Immature natural killer cell (primary cell): ENCODE measurements around the gene ZNF275. TPM values are rescaled to one million over a fixed set of nuclear protein-coding genes. Genes with fewer than 3 reads are reported as not detected.

ENCODE experiments used
- DNase-seq, 3 donors: peaks; one replicate each; pipeline ENCODE4 v3.0.0; 2022; ENCODE audit warnings: mixed read lengths in 1 of 3
- H3K27ac Mint-ChIP-seq, 6 donors: one replicate each; pipeline ENCODE4 v1.8.0; 2020; ENCODE audit warnings: mixed read lengths in 6 of 6, mild to moderate bottlenecking in 5 of 6, inconsistent platforms in 4 of 6, moderate library complexity in 3 of 6
- H3K27me3 Mint-ChIP-seq, 3 donors: one replicate each; pipeline ENCODE4 v1.8.0; 2020 to 2021; ENCODE audit warnings: low read depth in 3 of 3, mild to moderate bottlenecking in 3 of 3, mixed read lengths in 3 of 3, moderate library complexity in 3 of 3, inconsistent platforms in 1 of 3
- H3K36me3 Mint-ChIP-seq, 3 donors: one replicate each; pipeline ENCODE4 v1.8.0; 2020; ENCODE audit warnings: mixed read lengths in 3 of 3, inconsistent platforms in 2 of 3, mild to moderate bottlenecking in 2 of 3
- H3K4me1 Mint-ChIP-seq, 2 donors: one replicate each; pipeline ENCODE4 v1.8.0; 2020; ENCODE audit warnings: inconsistent platforms in 2 of 2, mild to moderate bottlenecking in 2 of 2, mixed read lengths in 2 of 2, moderate library complexity in 1 of 2
- H3K4me3 Mint-ChIP-seq, 5 donors: one replicate each; pipeline ENCODE4 v1.8.0; 2020; ENCODE audit warnings: mild to moderate bottlenecking in 5 of 5, mixed read lengths in 5 of 5, inconsistent platforms in 3 of 5, moderate library complexity in 3 of 5
- H3K9me3 Mint-ChIP-seq, 6 donors: one replicate each; pipeline ENCODE4 v1.8.0; 2020; ENCODE audit warnings: mild to moderate bottlenecking in 6 of 6, mixed read lengths in 6 of 6, inconsistent platforms in 4 of 6, moderate library complexity in 3 of 6
- polyA plus RNA-seq, 3 donors: library from polyadenylated mRNA; unstranded; fragments of 300-500 nt; fragmentation: Illumina TruSeq; gene quantifications; one replicate each; pipeline ENCODE4 v1.2.3, GENCODE V29; 2021

ZNF275 gene
- polyA plus RNA-seq, 3 donors from 2014 or later: 3.1 to 5.2 (median 3.2) TPM

DNA sequence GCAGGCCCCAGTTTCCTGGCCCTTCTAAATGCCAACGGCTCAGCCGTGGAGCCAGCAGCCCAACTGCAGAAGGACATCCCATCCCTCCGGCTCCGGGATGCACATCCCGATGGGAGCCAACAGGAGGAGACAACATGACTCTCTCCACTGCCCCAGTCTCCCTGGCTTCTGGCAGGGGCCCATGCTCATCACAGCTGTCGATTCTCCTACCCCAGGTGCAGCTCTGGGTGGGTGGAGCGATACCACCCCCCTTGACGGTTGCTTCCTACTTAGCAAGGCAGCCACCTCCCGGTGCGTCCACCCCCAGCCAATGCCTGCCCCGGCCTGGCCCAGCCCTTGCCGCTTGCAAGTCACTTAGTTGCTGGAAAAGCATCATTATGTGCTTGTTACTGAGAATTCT, 19.5 kb downstream of the ZNF275 start:
- H3K9me3 Mint-ChIP-seq: no peaks in the 10 kb centered on the region
- peaks cover 0 to 7% (median 0%) of the 10 kb centered on the region in 3 donors for H3K27me3 Mint-ChIP-seq
- peaks cover 0 to 3% (median 0%) of the 10 kb centered on the region in 3 donors for H3K36me3 Mint-ChIP-seq
- DNase-seq: no peak
- no peaks in the 10 kb centered on the region for H3K4me1 Mint-ChIP-seq
- no peak overlapping the region for H3K27ac Mint-ChIP-seq
- H3K4me3 Mint-ChIP-seq: no peak overlapping the region

DNA sequence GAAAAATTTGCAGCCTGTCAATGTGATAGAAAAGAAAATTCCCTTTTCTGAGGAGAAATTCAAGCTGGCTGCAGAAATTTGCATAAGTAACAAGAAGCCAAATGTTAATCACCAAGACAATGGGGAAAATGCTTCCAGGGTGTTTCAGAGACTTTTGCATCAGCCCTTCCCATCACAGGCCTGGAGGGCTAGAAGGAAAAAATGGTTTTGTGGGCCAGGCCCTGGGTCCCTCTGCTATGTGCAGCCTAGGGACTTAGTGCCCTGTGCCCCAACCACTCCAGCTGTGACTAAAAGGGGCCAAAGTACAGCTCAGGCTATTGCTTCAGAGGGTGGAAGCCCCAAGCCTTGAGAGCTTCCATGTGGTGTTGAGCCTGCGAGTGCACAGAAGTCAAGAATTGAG, 23.9 kb downstream of the ZNF275 start:
- no peaks in the 10 kb centered on the region for H3K9me3 Mint-ChIP-seq
- H3K36me3 Mint-ChIP-seq: peaks cover 0 to 4% (median 0%) of the 10 kb centered on the region in 3 donors
- no peaks in the 10 kb centered on the region for H3K4me1 Mint-ChIP-seq
- H3K27ac Mint-ChIP-seq: no peak overlapping the region
- no peak for DNase-seq
- H3K27me3 Mint-ChIP-seq: peaks cover 0 to 2% (median under 1%) of the 10 kb centered on the region in 3 donors
- H3K4me3 Mint-ChIP-seq: no peak overlapping the region

- Mint-ChIP-seq H3K4me3 (no peak overlapping the region), H3K27ac (no peak overlapping the region), H3K4me1 (no peaks in the 10 kb centered on the region), H3K9me3 (no peaks in the 10 kb centered on the region), H3K27me3 (peaks cover 0 to 5% (median 5%) of the 10 kb centered on the region in 3 donors), H3K36me3 (peaks cover 0 to 4% (median 0%) of the 10 kb centered on the region in 3 donors)
- no peak for DNase-seq
Observed at GRCh38 chrX:153361781-153362397, 27.9 kb downstream of the ZNF275 start.

GRCh38 chrX:153365670-153366069, 31.7 kb downstream of the ZNF275 start:
- H3K4me1 Mint-ChIP-seq: no peaks in the 10 kb centered on the region
- no peak for DNase-seq
- no peak overlapping the region for H3K4me3 Mint-ChIP-seq
- peaks cover 4 to 14% (median 5%) of the 10 kb centered on the region in 3 donors for H3K27me3 Mint-ChIP-seq
- no peak overlapping the region for H3K27ac Mint-ChIP-seq
- H3K9me3 Mint-ChIP-seq: no peaks in the 10 kb centered on the region
- H3K36me3 Mint-ChIP-seq: peaks cover 0 to 3% (median 0%) of the 10 kb centered on the region in 3 donors

- no peak overlapping the region for H3K27ac Mint-ChIP-seq
Observed at GRCh38 chrX:153366119-153366518, 32.2 kb downstream of the ZNF275 start.

GRCh38 chrX:153366878-153367538, 33.1 kb downstream of the ZNF275 start:
- no peak overlapping the region for H3K4me3 Mint-ChIP-seq
- no peaks in the 10 kb centered on the region for H3K9me3 Mint-ChIP-seq
- H3K27me3 Mint-ChIP-seq: peaks cover 4 to 15% (median 5%) of the 10 kb centered on the region in 3 donors
- DNase-seq: no peak
- H3K4me1 Mint-ChIP-seq: no peaks in the 10 kb centered on the region
- no peak overlapping the region for H3K27ac Mint-ChIP-seq
- no peaks in the 10 kb centered on the region for H3K36me3 Mint-ChIP-seq

More at GRCh38 chrX:153366119-153366518, 32.2 kb downstream of the ZNF275 start:
- Mint-ChIP-seq H3K27me3 (peaks cover 4 to 15% (median 5%) of the 10 kb centered on the region in 3 donors), H3K9me3 (no peaks in the 10 kb centered on the region), H3K4me3 (no peak overlapping the region), H3K36me3 (no peaks in the 10 kb centered on the region), H3K4me1 (no peaks in the 10 kb centered on the region)
- DNase-seq: no peak

DNA sequence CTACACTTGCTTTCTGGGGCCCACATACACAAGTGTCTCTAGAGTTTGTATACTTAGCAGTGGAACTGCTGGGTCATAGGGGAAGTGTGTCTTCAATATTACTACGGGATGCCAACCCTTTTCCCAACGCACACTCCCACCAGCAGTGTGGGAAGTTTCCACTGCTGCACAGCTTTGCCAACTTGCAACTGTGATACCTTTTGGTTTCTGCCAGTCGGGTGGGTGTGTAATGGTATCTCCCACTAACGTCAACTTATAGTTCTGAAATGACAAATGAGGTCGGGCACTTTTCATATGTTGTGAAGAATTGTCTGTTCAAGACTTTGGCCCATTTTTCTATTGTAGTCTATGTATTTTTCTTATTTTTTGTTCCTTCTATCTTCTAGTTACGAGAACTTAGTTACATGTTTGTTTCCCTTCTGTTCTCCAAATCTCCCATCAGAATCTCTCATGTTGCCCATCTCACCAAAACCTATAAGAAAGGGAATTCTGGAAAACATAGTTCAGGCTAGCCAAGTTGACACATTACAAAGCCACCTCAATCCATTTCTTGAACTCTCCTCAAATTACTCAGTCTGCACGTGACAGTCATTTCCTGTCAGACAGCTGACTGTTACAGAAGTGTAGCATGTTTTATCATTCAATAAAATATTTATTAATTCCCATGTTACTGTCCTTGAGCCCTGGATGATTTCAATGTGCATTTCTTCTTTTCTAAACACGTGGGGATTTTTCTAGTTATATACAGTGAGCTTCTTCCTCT, 36.5 kb downstream of the ZNF275 start:
- Mint-ChIP-seq H3K27ac (no peak overlapping the region), H3K27me3 (peaks cover 0 to 19% (median 4%) of the 10 kb centered on the region in 3 donors), H3K36me3 (no peaks in the 10 kb centered on the region), H3K4me3 (no peak overlapping the region), H3K9me3 (no peaks in the 10 kb centered on the region), H3K4me1 (no peaks in the 10 kb centered on the region)
- no peak for DNase-seq

DNA sequence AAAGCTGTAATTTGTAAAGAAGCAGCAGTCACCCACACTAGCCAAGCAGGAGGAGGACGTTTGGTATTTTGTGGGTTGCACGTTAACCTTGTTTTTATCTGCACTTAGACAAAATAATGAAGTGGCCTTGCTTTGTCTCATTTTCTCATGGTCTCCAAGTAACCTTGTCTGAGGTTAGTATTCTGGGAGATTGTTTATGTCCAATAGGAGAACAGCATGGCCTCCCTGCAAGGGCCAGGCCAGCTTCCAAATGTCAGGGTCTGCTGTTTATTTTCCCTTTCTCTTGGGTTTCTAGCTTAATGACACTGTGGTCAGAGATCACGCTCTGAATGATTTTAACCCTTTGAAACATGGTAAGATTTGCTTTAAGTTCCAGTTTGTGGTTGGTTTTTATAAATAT, 37.3 kb downstream of the ZNF275 start:
- Mint-ChIP-seq H3K4me3 (no peak overlapping the region), H3K9me3 (no peaks in the 10 kb centered on the region)

DNA sequence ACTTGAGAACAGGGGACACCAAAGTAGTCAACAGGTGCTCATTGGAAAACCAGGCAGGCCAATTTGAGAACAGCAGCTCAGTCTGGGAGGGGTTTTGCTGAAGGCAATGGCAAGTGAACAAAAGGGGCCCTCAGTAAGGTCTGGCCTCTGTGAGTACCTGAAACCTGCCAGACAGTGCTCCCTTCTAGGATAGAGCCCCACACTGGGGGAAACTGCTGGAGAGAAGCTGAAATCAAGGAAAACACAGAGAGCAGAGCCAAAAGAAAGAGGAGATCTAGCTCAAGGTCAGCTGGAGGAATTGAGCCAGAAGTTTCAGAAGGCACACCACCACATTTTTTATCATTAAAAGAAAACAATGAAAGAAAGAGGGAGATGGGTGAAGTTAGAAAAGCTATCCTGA, 39.0 kb downstream of the ZNF275 start:
- Mint-ChIP-seq H3K4me3 (no peak overlapping the region), H3K27me3 (peaks cover 0 to 13% (median 5%) of the 10 kb centered on the region in 3 donors), H3K27ac (no peak overlapping the region), H3K9me3 (no peaks in the 10 kb centered on the region), H3K36me3 (no peaks in the 10 kb centered on the region), H3K4me1 (no peaks in the 10 kb centered on the region)
- DNase-seq: no peak

More for the DNA sequence above, 37.3 kb downstream of the ZNF275 start:
- Mint-ChIP-seq H3K36me3 (no peaks in the 10 kb centered on the region), H3K4me1 (no peaks in the 10 kb centered on the region), H3K27ac (no peak overlapping the region), H3K27me3 (peaks cover 0 to 19% (median 5%) of the 10 kb centered on the region in 3 donors)
- no peak for DNase-seq

GRCh38 chrX:153374426-153374825, 40.5 kb downstream of the ZNF275 start:
- H3K4me1 Mint-ChIP-seq: no peaks in the 10 kb centered on the region
- H3K27me3 Mint-ChIP-seq: peaks cover 0 to 21% (median 5%) of the 10 kb centered on the region in 3 donors
- no peaks in the 10 kb centered on the region for H3K36me3 Mint-ChIP-seq
- no peak overlapping the region for H3K4me3 Mint-ChIP-seq
- no peak for DNase-seq
- H3K27ac Mint-ChIP-seq: no peak overlapping the region
- H3K9me3 Mint-ChIP-seq: no peaks in the 10 kb centered on the region

DNA sequence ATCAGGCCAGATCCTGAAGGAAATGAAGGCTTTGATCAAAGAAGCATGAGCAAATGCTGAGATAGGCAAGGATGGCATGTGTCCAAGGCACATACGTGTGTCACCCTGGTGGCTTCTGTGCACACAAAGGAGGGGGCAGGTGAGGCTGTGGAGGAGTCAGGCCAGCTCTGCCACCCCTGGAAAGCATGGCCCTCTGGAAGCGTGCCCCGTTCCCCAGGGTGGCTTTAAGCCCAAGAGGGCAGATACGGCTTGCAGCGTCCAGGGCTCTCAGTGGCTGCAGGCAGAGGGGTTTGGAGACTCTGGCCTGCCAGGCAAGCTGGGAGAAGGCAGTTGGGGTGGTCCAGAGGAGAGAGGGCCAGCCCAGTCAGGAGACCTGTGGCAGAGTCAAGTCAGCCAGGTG, 41.6 kb downstream of the ZNF275 start:
- Mint-ChIP-seq H3K9me3 (no peaks in the 10 kb centered on the region), H3K36me3 (no peaks in the 10 kb centered on the region), H3K27ac (no peak overlapping the region), H3K4me3 (no peak overlapping the region), H3K27me3 (peaks cover 0 to 18% (median 3%) of the 10 kb centered on the region in 3 donors), H3K4me1 (no peaks in the 10 kb centered on the region)
- DNase-seq: no peak

DNA sequence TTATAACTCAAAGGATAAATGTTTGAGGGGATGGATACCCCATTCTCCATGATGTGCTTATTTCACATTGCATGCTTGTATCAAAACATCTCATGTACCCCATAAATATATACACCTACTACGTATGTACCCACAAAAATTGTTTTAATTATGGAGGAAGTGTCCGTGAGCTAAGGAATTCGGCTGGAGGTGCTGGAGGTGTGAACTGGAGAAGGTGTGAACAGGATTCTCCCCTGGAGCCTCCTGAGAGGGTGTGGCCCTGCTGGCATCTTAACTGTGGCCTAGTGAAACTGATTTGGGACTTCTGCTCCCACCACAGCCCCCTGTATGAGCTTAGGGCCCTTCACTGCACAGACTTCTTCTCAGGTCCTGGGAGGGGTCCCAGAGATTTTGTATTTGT, 43.8 kb downstream of the ZNF275 start:
- peaks cover 0 to 16% (median 3%) of the 10 kb centered on the region in 3 donors for H3K27me3 Mint-ChIP-seq
- H3K27ac Mint-ChIP-seq: no peak overlapping the region
- H3K4me1 Mint-ChIP-seq: peaks cover 0 to 2% of the 10 kb centered on the region in 2 donors
- H3K4me3 Mint-ChIP-seq: no peak overlapping the region
- no peaks in the 10 kb centered on the region for H3K9me3 Mint-ChIP-seq
- H3K36me3 Mint-ChIP-seq: no peaks in the 10 kb centered on the region
- DNase-seq: no peak

DNA sequence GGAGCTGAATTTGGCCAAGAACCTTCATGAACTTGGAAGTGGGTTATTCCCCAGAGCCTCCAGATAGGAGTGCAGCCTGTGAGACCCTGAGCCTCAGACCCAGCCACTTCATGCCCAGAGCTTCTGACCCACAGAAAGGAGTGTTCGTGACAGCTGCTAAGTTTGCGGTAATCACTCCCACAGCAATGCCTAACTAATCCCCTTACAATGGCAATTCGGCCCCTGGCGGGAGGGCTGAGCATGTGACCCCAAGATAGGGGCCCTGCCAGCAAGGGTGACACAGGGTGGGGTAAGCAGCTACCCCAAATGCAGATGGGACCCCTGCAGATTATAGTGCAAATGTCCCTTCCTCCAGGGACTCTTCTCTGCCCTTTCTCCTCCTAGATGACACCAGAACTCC, 44.7 kb downstream of the ZNF275 start:
- no peak overlapping the region for H3K4me3 Mint-ChIP-seq
- DNase-seq: no peak
- H3K27me3 Mint-ChIP-seq: peaks cover 0 to 11% (median 3%) of the 10 kb centered on the region in 3 donors
- H3K36me3 Mint-ChIP-seq: no peaks in the 10 kb centered on the region
- peaks cover 0 to 2% of the 10 kb centered on the region in 2 donors for H3K4me1 Mint-ChIP-seq
- no peak overlapping the region for H3K27ac Mint-ChIP-seq
- H3K9me3 Mint-ChIP-seq: no peaks in the 10 kb centered on the region

- H3K27ac Mint-ChIP-seq: no peak overlapping the region
- no peak for DNase-seq
- H3K36me3 Mint-ChIP-seq: no peaks in the 10 kb centered on the region
- H3K9me3 Mint-ChIP-seq: no peaks in the 10 kb centered on the region
- H3K4me1 Mint-ChIP-seq: peaks cover 0 to 2% of the 10 kb centered on the region in 2 donors
- no peak overlapping the region for H3K4me3 Mint-ChIP-seq
- H3K27me3 Mint-ChIP-seq: peaks cover 0 to 8% (median 3%) of the 10 kb centered on the region in 3 donors
Observed at GRCh38 chrX:153379508-153379907, 45.6 kb downstream of the ZNF275 start.
